NOMO-1 treated with dmso at 0.1 percent for 144 hours (cell line): ENCODE data around the gene PLXND1.
A peak's percentile ranks its signal among the peaks of the same experiment; 100 is the strongest.

Experiments used
- DNase-seq: peaks from one replicate; lab custom pipeline; 2025; ENCODE audit not compliant: unreplicated experiment; lab: John Stamatoyannopoulos, UW

The PLXND1 gene

GRCh38 chr3:129587566-129588210 lies 18.8 kb downstream of the PLXND1 start:
- no peak for DNase-seq

DNA sequence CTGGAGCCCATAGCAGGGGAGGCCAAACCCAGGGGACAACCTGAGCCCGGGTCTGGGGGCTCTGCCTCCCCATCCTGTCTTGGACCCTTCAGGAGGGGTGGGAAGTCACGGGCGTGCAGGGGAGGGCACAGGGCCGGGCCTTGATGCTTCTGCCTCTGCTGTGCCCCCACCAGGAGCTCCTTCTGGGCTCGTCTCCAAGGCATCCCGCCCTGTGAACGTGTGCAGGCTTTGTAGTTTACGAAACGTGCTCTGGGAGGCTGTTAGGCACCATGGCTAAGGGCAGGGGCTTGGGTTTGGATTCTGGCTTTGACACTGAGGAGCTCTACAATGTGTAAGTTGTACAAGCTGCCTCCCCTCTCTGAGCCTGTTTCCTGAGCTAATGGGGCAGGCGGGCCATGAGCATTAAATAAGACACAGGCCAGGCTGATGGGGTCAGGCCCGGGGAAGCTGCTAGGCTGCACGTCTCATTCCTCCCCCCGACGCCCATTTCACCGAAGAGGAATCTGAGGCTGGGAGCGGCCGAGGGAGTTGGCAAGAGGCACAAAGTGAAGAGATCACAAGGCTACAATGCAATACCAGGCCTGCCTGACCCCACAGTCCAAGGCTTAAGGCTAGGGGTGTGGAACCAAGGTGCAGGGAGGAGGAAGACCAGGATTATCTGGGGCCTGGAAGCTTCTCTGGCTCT lies 19.6 kb downstream of the PLXND1 start:
- DNase-seq: no peak

DNA sequence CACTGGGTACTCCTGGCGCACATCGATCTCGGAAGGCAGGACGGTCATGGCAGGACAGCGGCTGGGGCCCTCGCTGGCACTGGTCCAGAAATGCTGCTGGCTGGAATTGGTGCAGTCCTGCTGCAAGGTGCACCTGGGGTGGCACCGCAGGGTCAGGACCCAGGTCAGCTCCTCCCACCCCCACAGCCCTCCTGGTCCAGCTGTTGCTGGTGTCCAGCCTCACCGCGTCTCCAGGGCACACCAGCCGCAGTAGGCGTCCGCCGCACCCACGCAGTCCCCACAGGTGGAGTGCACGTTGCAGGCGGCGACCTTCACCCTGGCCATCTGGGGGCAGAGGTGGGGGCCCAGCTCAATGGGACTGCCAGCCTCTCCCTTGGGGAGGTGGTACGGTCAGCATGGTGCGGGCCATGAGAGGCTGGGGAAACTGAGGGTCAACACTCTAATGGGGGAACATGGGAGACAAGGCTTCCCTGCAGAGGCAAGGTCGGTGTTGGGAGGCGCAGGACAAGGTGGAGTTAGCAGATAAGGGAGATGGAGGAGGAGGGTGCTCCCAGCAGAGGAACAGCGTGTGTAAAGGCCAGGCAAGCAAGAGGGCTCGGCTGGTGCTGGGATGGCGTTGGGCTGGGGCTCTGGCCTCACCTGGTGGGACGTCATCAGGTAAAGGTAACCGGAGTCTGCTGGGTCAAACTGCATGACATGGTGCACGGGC lies 20.4 kb downstream of the PLXND1 start:
- DNase-seq: no peak

DNA sequence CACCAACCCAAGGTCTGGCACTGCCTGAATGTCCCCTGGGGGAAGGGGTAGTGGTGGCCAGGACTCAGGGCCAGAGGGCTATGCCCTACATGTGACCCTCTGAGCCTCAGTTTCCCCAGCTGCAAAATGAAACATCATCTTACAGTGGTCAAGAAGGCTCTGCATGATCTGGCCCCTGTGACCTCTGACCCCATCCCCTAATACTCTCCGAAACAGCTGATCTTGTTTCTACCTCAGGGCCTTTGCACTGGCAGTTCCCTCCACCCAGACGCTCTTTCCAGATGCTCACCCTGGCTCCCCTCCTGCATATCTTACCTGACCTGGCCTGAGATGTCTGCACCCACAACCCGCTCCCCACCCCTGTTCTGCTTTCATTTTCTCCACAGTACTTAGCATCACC lies 21.8 kb downstream of the PLXND1 start:
- no peak for DNase-seq

DNA sequence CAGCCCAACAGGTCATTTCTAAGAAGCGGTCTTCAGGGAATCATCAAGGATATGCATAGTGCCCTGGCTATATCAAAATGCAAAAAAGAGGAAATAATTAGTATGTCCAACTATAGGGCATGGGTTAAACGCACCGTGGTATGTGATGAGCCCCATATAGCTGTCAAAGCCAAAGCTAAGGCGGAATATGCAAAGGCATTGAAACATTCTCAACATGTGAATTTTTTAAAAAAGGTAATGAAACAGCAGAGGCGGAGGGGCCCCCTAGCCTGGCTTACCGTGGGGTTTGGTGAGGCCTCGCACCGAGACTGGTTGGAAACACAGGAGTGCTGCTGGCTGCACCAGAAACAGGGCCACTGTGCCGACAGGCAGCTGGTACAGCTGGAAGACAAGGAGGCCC lies 23.2 kb downstream of the PLXND1 start:
- DNase-seq: no peak

GRCh38 chr3:129582799-129583198 lies 23.7 kb downstream of the PLXND1 start:
- no peak for DNase-seq

DNA sequence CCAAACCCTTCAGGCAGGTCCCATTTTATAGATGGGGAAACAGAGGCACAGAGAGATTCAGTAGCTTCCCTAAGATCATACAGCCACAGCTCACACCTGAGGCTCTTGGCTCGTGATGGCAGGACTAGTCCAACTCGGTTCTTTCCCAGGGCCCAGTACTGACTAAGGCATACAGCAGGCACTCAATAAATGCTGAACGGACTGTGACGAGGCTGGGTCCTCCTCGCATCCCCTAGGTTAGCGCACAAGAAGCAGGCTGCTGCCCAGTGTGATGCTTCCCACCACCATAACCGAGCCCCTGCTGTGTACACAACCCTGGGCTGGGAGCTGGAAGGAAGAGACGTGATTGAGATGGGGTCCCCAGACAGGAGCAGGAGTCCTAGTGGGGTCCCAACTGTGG lies 24.9 kb downstream of the PLXND1 start:
- no peak for DNase-seq

DNA sequence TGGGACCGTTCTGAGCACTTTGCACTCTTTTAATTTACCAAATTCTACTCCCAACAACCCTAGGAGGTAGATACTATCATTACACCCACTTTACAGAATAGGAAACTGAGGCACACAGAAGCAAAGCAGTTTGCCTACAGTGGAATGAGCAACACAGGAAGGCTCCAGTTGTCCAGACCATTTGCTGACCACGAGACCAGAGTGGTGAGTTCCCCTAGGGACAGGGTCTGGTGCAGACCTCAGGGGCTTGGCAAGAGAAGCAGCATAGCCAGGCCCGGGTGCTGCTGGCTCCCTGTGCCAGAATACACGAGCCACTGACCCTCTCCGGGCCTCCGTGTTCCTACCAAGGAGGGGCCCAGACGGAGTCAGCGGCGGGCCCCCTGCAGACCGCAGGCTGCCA lies 26.5 kb downstream of the PLXND1 start:
- DNase-seq: no peak

- DNase-seq: peak; percentile 87
Measured at GRCh38 chr3:129577925-129578786, 28.3 kb downstream of the PLXND1 start.

DNA sequence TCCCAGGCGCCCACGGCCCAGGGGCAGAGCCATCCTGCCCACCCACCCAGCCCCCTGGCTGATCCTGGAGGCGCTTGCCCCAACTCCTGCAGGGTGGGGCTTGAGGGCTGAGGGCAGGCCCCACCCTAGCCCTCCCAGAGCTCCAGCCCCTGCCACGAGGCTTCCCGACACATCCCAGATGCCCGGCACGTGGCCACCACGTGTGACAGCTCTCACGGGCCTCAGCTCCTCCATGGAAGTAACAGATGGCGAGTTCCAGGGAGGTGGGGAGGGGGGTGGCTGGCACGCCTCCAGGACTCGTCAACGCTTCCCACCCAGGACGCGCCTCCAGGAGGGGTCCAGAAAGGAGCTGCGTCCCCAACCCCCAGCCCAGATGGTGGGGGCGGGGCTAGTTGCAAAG lies 29.1 kb downstream of the PLXND1 start:
- DNase-seq: no peak

DNA sequence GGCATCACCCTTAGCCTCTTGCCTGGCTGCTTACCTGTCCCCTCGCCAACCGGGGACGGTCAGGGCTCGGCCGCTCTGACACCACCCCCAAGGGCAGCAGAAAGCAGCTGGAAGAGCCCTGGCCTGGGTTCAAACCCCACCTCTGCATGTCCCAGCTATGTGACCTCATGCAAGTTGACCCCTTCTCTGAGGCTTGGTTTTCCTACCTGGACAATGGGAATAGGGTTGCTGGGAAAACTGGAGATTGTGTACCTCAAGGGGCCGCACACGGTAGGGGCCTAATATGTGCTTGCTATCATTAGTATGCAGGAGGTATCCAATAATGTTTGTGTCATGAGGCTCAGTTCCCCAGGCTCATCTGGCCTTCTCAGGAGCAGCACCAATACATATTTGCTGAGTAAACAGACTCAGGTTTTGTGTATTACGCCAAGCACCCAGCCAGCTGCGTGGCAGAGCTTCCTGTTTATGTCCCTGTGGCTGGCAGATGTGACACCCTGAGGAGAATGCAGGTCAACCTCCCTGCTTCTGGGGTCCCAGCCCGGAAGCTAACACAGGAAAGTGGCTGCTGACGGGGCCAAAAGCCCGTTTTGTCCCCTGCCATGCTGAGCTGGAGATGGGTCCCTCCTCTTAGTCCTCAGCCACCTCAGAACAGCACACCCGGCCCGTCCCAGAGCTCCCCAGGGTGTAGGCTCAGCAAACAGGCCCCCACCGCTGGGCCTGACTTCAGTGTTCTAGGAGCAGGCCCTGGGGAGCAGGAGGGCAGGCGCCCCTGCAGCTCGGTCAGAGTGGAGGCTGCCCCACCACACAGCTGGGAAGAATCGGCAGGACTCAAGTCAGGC lies 29.7 kb downstream of the PLXND1 start:
- no peak for DNase-seq

- DNase-seq: no peak
Measured at GRCh38 chr3:129575997-129576384, 30.5 kb downstream of the PLXND1 start.

- no peak for DNase-seq
Measured at GRCh38 chr3:129575233-129575996, 31.1 kb downstream of the PLXND1 start.

DNA sequence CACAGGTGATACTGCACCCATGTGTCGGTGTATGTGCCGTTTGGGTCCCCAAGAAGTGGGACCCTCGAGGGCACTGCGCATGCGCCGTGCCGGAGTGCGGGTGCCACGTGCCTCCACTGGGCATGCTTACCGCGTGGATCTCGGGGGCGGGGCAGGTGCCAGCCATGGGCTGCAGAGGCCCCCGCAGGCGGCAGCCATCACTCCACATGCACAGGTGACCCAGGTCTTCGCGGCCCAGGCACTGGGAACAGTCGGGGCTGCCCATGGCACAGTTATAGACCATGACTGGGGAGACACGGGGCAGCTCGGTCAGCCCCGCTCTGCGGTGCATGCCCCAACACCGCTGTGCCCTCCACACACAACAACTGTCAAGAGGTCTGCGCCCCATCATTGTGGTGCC lies 32.3 kb downstream of the PLXND1 start:
- DNase-seq: no peak

DNA sequence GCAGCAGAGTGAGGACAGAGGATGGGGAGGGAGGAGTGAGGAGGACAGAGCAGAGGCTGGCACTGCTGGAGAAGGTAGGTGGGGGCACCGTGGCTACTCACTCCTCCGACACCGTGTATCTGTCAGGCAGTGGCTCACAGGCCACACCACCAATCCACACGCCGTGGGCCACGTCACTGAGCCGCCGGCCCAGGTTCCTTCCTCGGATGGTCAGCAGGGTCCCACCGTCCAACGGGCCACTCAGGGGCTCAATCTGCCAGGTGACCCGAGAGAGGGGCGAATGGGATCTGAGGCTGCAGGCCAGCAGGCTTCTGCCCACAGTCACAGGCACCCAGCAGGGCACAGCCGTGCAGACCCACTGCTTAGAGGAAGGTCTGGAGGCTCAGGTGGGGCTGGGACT lies 33.0 kb downstream of the PLXND1 start:
- DNase-seq: no peak

- no peak for DNase-seq
Measured at GRCh38 chr3:129572603-129573002, 33.9 kb downstream of the PLXND1 start.

DNA sequence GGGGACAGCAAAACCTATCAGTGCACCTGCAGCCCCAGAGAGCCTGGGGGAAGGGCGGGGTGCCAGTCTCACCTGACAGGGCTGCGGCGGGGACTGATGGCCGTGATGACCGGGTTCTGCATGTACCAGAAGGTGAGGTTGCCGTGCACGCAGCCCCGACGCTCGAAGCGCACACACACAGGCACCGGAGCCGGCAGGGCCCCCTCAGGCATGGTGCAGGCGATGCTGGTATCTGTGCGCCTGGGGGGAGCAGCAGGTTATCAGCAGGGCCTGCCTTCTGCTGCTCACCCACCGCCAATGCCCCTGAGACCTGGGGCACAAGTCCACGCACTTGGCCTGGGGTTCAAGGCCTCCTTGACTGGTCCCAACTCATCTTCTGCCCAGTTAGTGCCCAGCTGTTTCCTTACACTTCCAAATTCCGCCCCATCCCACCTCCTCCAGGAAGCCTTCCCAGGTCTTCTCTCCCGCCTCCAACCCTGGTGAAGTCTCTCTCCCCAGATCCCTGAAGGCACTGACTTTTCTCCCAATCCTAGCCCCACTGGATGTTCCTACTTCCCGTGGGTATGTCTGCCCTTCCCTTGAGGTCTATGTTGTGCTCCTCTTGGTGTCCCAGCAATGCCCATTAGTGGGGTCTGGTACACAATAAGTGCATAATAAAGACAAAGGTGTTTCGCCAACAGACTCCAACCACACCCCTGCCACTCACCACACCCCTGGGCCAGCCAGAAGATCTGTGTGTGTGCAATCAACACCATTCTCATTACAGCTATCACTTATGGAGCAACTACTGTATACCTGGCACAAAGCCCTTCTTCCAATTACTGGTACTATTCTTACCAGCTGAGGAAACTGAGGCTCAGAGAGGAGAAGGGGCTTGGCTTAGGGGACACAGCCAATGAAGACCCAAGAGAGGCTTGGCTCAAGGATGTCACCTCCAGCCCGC lies 34.6 kb downstream of the PLXND1 start:
- DNase-seq: no peak

- no peak for DNase-seq
Measured at GRCh38 chr3:129569856-129570255, 36.6 kb downstream of the PLXND1 start.

- DNase-seq: no peak
Measured at GRCh38 chr3:129567939-129568338, 38.5 kb downstream of the PLXND1 start.
